ENCODE measurements around the gene RNF41. TPM values are rescaled to one million over a fixed set of nuclear protein-coding genes. Genes with fewer than 3 reads are reported as not detected.

The RNF41 gene
- total RNA-seq, 1 experiment from 2014 or later, result 57.4 TPM

GRCh38 chr12:56224102-56224701 lies 2.5 kb upstream of the RNF41 start, which contains the start of gene NABP2 (continued):
- no peak for TF ChIP-seq ZNF416 (CRISPR knock-in tag; IDR thresholded peaks at IDR 0.05)
- TF ChIP-seq, protein P1, sequence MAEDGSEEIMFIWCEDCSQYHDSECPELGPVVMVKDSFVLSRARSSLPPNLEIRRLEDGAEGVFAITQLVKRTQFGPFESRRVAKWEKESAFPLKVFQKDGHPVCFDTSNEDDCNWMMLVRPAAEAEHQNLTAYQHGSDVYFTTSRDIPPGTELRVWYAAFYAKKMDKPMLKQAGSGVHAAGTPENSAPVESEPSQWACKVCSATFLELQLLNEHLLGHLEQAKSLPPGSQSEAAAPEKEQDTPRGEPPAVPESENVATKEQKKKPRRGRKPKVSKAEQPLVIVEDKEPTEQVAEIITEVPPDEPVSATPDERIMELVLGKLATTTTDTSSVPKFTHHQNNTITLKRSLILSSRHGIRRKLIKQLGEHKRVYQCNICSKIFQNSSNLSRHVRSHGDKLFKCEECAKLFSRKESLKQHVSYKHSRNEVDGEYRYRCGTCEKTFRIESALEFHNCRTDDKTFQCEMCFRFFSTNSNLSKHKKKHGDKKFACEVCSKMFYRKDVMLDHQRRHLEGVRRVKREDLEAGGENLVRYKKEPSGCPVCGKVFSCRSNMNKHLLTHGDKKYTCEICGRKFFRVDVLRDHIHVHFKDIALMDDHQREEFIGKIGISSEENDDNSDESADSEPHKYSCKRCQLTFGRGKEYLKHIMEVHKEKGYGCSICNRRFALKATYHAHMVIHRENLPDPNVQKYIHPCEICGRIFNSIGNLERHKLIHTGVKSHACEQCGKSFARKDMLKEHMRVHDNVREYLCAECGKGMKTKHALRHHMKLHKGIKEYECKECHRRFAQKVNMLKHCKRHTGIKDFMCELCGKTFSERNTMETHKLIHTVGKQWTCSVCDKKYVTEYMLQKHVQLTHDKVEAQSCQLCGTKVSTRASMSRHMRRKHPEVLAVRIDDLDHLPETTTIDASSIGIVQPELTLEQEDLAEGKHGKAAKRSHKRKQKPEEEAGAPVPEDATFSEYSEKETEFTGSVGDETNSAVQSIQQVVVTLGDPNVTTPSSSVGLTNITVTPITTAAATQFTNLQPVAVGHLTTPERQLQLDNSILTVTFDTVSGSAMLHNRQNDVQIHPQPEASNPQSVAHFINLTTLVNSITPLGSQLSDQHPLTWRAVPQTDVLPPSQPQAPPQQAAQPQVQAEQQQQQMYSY (CRISPR knock-in tag; IDR thresholded peaks at IDR 0.05), result no peak
- TF ChIP-seq ZNF512 (CRISPR knock-in tag; IDR thresholded peaks at IDR 0.05; ENCODE audit: borderline replicate concordance), result no peak
- no peak for TF ChIP-seq NR3C1 (CRISPR knock-in tag; conservative IDR thresholded peaks at IDR 0.05; ENCODE audit: low read depth)
- TF ChIP-seq ZNF232 (CRISPR knock-in tag; IDR thresholded peaks at IDR 0.05), result no peak; the same call in 1 of the 2 replicates
- peak; percentile 33; the same call in 1 of the 2 replicates for TF ChIP-seq ARID4B (CRISPR knock-in tag; IDR thresholded peaks at IDR 0.05; ENCODE audit: borderline replicate concordance)
- no peak for TF ChIP-seq CREM (CRISPR knock-in tag; IDR thresholded peaks at IDR 0.05)
- TF ChIP-seq, protein P2, sequence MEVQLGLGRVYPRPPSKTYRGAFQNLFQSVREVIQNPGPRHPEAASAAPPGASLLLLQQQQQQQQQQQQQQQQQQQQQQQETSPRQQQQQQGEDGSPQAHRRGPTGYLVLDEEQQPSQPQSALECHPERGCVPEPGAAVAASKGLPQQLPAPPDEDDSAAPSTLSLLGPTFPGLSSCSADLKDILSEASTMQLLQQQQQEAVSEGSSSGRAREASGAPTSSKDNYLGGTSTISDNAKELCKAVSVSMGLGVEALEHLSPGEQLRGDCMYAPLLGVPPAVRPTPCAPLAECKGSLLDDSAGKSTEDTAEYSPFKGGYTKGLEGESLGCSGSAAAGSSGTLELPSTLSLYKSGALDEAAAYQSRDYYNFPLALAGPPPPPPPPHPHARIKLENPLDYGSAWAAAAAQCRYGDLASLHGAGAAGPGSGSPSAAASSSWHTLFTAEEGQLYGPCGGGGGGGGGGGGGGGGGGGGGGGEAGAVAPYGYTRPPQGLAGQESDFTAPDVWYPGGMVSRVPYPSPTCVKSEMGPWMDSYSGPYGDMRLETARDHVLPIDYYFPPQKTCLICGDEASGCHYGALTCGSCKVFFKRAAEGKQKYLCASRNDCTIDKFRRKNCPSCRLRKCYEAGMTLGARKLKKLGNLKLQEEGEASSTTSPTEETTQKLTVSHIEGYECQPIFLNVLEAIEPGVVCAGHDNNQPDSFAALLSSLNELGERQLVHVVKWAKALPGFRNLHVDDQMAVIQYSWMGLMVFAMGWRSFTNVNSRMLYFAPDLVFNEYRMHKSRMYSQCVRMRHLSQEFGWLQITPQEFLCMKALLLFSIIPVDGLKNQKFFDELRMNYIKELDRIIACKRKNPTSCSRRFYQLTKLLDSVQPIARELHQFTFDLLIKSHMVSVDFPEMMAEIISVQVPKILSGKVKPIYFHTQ (CRISPR knock-in tag; IDR thresholded peaks at IDR 0.05), result no peak
- no peak for TF ChIP-seq EMX1 (CRISPR knock-in tag; IDR thresholded peaks at IDR 0.05)
- no peak for TF ChIP-seq ZNF263 (CRISPR knock-in tag; IDR thresholded peaks at IDR 0.05; ENCODE audit: low read depth)
- TF ChIP-seq, protein P3, sequence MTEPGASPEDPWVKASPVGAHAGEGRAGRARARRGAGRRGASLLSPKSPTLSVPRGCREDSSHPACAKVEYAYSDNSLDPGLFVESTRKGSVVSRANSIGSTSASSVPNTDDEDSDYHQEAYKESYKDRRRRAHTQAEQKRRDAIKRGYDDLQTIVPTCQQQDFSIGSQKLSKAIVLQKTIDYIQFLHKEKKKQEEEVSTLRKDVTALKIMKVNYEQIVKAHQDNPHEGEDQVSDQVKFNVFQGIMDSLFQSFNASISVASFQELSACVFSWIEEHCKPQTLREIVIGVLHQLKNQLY (CRISPR knock-in tag; IDR thresholded peaks at IDR 0.05), result no peak
- TF ChIP-seq ZNF423 (CRISPR knock-in tag; IDR thresholded peaks at IDR 0.05), result no peak
- TF ChIP-seq IRF2 (CRISPR knock-in tag; IDR thresholded peaks at IDR 0.05; ENCODE audit: borderline replicate concordance, low read depth), result no peak
- TF ChIP-seq PREB (CRISPR knock-in tag; IDR thresholded peaks at IDR 0.05; ENCODE audit: borderline replicate concordance), result no peak
- TF ChIP-seq SOX15 (CRISPR knock-in tag; IDR thresholded peaks at IDR 0.05), result no peak
- no peak for TF ChIP-seq MYBL2 (CRISPR knock-in tag; IDR thresholded peaks at IDR 0.05)
- peak; percentile 81; the same call in 1 of the 2 replicates for TF ChIP-seq MAX (CRISPR knock-in tag; IDR thresholded peaks at IDR 0.05)
- TF ChIP-seq, protein P4, sequence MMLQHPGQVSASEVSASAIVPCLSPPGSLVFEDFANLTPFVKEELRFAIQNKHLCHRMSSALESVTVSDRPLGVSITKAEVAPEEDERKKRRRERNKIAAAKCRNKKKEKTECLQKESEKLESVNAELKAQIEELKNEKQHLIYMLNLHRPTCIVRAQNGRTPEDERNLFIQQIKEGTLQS (CRISPR knock-in tag; conservative IDR thresholded peaks at IDR 0.05), result no peak
- peak; percentile 87 for TF ChIP-seq SP1 (CRISPR knock-in tag; conservative IDR thresholded peaks at IDR 0.05)
- TF ChIP-seq, protein P5, sequence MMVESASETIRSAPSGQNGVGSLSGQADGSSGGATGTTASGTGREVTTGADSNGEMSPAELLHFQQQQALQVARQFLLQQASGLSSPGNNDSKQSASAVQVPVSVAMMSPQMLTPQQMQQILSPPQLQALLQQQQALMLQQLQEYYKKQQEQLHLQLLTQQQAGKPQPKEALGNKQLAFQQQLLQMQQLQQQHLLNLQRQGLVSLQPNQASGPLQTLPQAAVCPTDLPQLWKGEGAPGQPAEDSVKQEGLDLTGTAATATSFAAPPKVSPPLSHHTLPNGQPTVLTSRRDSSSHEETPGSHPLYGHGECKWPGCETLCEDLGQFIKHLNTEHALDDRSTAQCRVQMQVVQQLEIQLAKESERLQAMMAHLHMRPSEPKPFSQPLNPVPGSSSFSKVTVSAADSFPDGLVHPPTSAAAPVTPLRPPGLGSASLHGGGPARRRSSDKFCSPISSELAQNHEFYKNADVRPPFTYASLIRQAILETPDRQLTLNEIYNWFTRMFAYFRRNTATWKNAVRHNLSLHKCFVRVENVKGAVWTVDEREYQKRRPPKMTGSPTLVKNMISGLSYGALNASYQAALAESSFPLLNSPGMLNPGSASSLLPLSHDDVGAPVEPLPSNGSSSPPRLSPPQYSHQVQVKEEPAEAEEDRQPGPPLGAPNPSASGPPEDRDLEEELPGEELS (CRISPR knock-in tag; IDR thresholded peaks at IDR 0.05), result peak; percentile 91
- TF ChIP-seq MXD4 (CRISPR knock-in tag; IDR thresholded peaks at IDR 0.05; ENCODE audit: borderline replicate concordance), result no peak
- no peak for TF ChIP-seq ESRRA (CRISPR knock-in tag; IDR thresholded peaks at IDR 0.05; ENCODE audit: borderline replicate concordance)

All from WTC11 (cell line).